ENCODE results near the gene CNKSR3. TPM values are rescaled to one million over a fixed set of nuclear protein-coding genes. Genes with fewer than 3 reads are reported as not detected.

The CNKSR3 gene
- total RNA-seq, 1 donor from 2014 or later: 2.0 TPM

DNA sequence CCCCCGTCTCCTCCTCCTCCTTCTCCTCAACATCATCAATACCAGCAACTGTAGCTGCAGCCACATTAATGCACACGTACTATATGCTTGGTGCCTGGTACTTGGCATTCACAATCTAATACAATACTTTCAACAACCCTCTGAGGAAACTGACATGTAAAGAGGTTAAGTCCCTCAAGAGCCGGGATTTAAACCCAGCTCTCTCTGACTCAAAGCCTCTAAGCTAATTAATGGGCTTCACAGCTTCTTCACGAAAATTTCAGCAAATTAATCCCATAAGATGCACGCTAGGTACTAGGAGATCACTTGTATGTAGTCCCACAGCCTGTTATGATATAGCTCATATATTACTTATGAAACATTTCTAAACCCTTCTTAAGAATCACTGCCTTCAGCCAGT lies 80.8 kb downstream of the CNKSR3 start:
- TF ChIP-seq, protein P1, sequence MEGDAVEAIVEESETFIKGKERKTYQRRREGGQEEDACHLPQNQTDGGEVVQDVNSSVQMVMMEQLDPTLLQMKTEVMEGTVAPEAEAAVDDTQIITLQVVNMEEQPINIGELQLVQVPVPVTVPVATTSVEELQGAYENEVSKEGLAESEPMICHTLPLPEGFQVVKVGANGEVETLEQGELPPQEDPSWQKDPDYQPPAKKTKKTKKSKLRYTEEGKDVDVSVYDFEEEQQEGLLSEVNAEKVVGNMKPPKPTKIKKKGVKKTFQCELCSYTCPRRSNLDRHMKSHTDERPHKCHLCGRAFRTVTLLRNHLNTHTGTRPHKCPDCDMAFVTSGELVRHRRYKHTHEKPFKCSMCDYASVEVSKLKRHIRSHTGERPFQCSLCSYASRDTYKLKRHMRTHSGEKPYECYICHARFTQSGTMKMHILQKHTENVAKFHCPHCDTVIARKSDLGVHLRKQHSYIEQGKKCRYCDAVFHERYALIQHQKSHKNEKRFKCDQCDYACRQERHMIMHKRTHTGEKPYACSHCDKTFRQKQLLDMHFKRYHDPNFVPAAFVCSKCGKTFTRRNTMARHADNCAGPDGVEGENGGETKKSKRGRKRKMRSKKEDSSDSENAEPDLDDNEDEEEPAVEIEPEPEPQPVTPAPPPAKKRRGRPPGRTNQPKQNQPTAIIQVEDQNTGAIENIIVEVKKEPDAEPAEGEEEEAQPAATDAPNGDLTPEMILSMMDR (IDR thresholded peaks at IDR 0.05; ENCODE audit: partially characterized antibody, unreplicated experiment): no peak
- no peak overlapping the region for H3K4me3 Mint-ChIP-seq (ENCODE audit: unreplicated experiment)
- H3K4me1 Mint-ChIP-seq (ENCODE audit: low read depth, unreplicated experiment): no peaks in the 10 kb centered on the region
- no peaks in the 10 kb centered on the region for H3K27me3 Mint-ChIP-seq (ENCODE audit: unreplicated experiment)
- no peak for DNase-seq
- H3K9me3 Mint-ChIP-seq (ENCODE audit: unreplicated experiment): peaks cover 4% of the 10 kb centered on the region
- no peak overlapping the region for H3K27ac Mint-ChIP-seq (ENCODE audit: unreplicated experiment)
- H3K36me3 Mint-ChIP-seq (ENCODE audit: unreplicated experiment): no peaks in the 10 kb centered on the region

DNA sequence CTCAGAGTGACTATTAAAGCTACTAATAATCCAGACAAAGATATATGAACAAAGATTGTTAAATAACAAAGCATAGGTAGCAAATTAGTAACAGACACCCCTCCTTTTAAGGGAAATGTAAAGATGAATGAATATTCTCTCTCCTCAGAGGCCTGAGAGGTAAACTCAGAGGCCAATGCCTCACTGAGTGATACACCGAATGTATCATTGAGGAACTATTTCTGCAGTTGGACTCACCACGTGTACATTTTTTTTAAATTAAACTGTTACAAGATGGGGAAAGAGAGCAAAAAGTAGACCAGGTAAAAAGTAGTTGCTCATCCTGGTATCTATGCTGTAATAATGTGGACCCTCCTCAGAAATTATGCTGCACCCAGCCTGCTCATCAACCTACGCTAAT lies 81.6 kb downstream of the CNKSR3 start:
- Mint-ChIP-seq H3K27me3 (ENCODE audit: unreplicated experiment) (no peaks in the 10 kb centered on the region), H3K4me3 (ENCODE audit: unreplicated experiment) (no peak overlapping the region), H3K9me3 (ENCODE audit: unreplicated experiment) (peaks cover 4% of the 10 kb centered on the region), H3K27ac (ENCODE audit: unreplicated experiment) (no peak overlapping the region), H3K36me3 (ENCODE audit: unreplicated experiment) (no peaks in the 10 kb centered on the region), H3K4me1 (ENCODE audit: low read depth, unreplicated experiment) (no peaks in the 10 kb centered on the region)
- DNase-seq: no peak
- TF ChIP-seq, protein P1 (IDR thresholded peaks at IDR 0.05; ENCODE audit: partially characterized antibody, unreplicated experiment): no peak

DNA sequence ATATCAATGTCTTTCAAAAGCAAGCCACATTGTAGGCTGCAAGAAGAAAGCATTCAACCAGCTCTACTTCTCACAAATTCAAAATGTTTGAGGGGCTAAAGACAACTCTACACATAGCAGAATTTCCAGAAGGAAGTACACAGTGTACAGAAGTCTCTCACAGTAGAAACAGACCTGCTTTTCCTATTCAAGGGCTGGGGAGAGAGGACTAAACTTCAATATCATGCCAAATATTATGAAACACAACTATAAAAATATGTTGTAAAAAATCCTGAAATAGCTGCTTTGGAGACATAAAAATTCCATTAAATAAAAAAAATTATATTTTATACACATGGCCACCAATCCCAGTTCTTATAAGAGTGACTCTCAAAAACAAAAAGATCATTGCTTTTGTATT lies 83.0 kb downstream of the CNKSR3 start:
- TF ChIP-seq, protein P1 (IDR thresholded peaks at IDR 0.05; ENCODE audit: partially characterized antibody, unreplicated experiment): no peak
- H3K27me3 Mint-ChIP-seq (ENCODE audit: unreplicated experiment): no peaks in the 10 kb centered on the region
- peaks cover 3% of the 10 kb centered on the region for H3K9me3 Mint-ChIP-seq (ENCODE audit: unreplicated experiment)
- no peak overlapping the region for H3K4me3 Mint-ChIP-seq (ENCODE audit: unreplicated experiment)
- no peaks in the 10 kb centered on the region for H3K4me1 Mint-ChIP-seq (ENCODE audit: low read depth, unreplicated experiment)
- no peaks in the 10 kb centered on the region for H3K36me3 Mint-ChIP-seq (ENCODE audit: unreplicated experiment)
- no peak overlapping the region for H3K27ac Mint-ChIP-seq (ENCODE audit: unreplicated experiment)
- no peak for DNase-seq

DNA sequence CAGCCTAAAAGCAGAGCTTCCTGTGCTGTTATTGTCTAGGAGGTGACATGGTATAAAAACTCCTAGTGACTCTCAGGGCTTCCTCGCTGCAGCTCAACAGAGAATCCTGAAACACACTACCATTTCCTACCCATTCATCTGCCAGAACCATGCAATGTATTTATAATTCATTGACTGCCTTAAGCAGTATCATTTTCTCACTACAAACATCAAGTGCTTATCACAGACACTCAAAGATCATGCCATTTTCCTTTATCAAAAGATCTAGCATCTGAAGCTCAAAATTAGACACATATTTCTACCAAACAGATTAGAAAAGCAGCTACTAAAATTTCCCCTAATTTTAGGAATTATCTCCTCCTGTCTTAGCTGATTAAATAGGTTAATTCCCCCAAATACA lies 83.5 kb downstream of the CNKSR3 start:
- Mint-ChIP-seq H3K27me3 (ENCODE audit: unreplicated experiment) (no peaks in the 10 kb centered on the region), H3K4me3 (ENCODE audit: unreplicated experiment) (no peak overlapping the region), H3K36me3 (ENCODE audit: unreplicated experiment) (no peaks in the 10 kb centered on the region), H3K4me1 (ENCODE audit: low read depth, unreplicated experiment) (no peaks in the 10 kb centered on the region), H3K27ac (ENCODE audit: unreplicated experiment) (no peak overlapping the region), H3K9me3 (ENCODE audit: unreplicated experiment) (no peaks in the 10 kb centered on the region)
- no peak for DNase-seq
- TF ChIP-seq, protein P1 (IDR thresholded peaks at IDR 0.05; ENCODE audit: partially characterized antibody, unreplicated experiment): no peak

DNA sequence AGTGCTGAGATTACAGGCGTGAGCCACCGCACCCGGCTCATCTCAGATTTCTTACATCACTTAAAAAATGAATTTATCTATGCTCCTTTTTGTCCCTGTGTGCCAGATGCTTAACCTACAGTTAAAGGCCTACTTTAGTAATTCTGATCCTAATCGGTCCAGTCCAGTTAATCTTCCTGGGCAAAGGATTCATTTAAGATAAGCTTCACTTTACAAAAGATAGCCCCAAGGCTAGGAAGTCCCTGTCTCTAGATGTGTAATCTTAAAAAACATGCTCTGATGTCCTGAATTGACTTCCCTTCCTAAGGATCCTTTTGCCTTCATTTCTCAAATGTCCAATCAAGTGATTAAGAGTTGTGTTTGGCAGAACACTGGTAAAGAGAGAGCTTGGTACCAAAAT lies 85.5 kb downstream of the CNKSR3 start:
- Mint-ChIP-seq H3K4me3 (ENCODE audit: unreplicated experiment) (no peak overlapping the region), H3K27me3 (ENCODE audit: unreplicated experiment) (no peaks in the 10 kb centered on the region), H3K27ac (ENCODE audit: unreplicated experiment) (no peak overlapping the region), H3K36me3 (ENCODE audit: unreplicated experiment) (no peaks in the 10 kb centered on the region), H3K4me1 (ENCODE audit: low read depth, unreplicated experiment) (no peaks in the 10 kb centered on the region), H3K9me3 (ENCODE audit: unreplicated experiment) (no peaks in the 10 kb centered on the region)
- TF ChIP-seq, protein P1 (IDR thresholded peaks at IDR 0.05; ENCODE audit: partially characterized antibody, unreplicated experiment): no peak
- no peak for DNase-seq

All from glutamatergic neuron (in vitro differentiated cells).